GM12891 (cell line): ENCODE data around the gene RCOR3. TPM values are rescaled to one million over a fixed set of nuclear protein-coding genes. Genes with fewer than 3 reads are reported as not detected.
"Not testable (repeated sequence)": the region's sequence is repeated elsewhere in the genome, so short reads cannot be mapped to it uniquely, and the experiment has no call there.

Experiments
- DNase-seq: peaks from one replicate; pipeline ENCODE4 v3.0.0; 2011; ENCODE audit warnings: low spot score; ENCODE audit not compliant: insufficient read length
- FAIRE-seq: peaks from 2 replicates; lab custom pipeline; 2011; peaks lifted over from hg19 to GRCh38; lab: Jason Lieb, UNC
- PAX5 ChIP-seq: IDR thresholded peaks from 2 replicates; pipeline ENCODE4 v1.6.1; 2011; ENCODE audit warnings: low read length, moderate library complexity, mild to moderate bottlenecking; ENCODE audit not compliant: insufficient read depth, severe bottlenecking
- POLR2A ChIP-seq: IDR thresholded peaks from 2 replicates; pipeline ENCODE4 v1.6.1; 2011; ENCODE audit warnings: low read depth, low read length, control low read depth
- POLR2AphosphoS5 ChIP-seq: IDR thresholded peaks from 2 replicates; pipeline ENCODE4 v1.6.1; 2011; ENCODE audit warnings: low read depth, low read length, control low read depth
- POU2F2 ChIP-seq: IDR thresholded peaks from 2 replicates; pipeline ENCODE4 v1.6.1; 2011; ENCODE audit warnings: low read depth, mild to moderate bottlenecking, control low read depth, low read length, moderate library complexity
- SPI1 ChIP-seq: IDR thresholded peaks from 2 replicates; pipeline ENCODE4 v1.6.1; 2011; ENCODE audit warnings: low read depth, low read length, control low read depth
- TAF1 ChIP-seq: IDR thresholded peaks from 2 replicates; pipeline ENCODE4 v1.6.1; 2011; ENCODE audit warnings: low read depth, low read length, control low read depth
- polyA plus RNA-seq: library from polyadenylated mRNA; unstranded; fragments of >200 nt; gene quantifications from one replicate; pipeline ENCODE4 v1.2.1, GENCODE V29; 2012; ENCODE audit warnings: low read depth, missing spikeins, inconsistent platforms; ENCODE audit not compliant: missing spikeins

Gene RCOR3
- 19.8 TPM for polyA plus RNA-seq

DNA sequence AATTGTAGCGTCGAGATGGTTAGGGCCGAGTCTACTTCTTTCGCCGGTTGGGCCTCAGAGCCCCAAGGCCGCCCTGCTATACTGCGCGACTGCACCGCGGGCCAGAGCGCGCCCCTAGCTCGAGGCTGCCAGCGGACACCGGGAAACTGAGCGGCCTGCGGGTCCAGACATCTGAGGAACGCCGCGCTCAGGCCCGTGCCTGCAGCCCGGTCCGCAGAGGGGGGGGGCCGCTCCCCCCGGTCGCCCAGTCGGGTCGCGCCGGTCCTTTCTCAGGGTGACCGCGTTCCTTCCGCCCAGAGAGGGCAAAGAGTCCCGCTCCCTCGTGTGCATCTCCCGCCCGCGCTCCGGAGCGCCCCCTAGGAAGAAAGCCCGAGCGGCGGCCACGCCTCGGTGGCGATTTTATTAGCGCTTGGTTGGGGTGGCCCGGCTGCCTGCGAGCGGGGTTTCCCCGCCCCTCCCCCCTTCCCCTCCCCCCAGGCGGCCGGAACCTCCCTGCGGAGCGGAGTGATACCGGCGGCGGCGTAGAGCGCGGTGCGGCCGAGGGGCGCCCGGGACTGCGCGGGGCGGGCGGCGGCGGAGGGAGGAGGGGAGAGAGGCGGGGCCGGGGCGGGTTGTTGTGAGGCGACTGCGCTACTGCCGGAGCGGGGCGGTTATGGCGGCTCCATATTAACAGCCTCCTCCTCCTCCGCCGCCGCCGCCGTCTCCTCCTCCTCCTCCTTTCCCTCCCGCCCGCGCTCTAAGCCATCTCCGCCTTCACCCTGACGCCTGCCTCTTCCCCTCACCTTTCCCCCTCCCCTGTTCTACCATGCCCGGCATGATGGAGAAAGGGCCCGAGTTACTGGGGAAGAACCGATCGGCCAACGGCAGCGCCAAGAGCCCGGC lies at the start of gene RCOR3:
Gene RCOR3 (plus strand): TSS at position 611 of the 882 bp plus-strand sequence. CDS start 195 bp downstream, at position 806.
- peak; percentile 57 for TF ChIP-seq POLR2AphosphoS5
- TF ChIP-seq POLR2A = no peak; the same call in 1 of the 2 replicates
- TF ChIP-seq SPI1 = no peak
- TF ChIP-seq TAF1 = peak; percentile 49; the same call in 1 of the 2 replicates
- peak; percentile 52; the same call in 1 of the 2 replicates for TF ChIP-seq POU2F2
- peak; percentile 92 for TF ChIP-seq PAX5
- peak; percentile 72 for DNase-seq
- peak; percentile 91 for FAIRE-seq

DNA sequence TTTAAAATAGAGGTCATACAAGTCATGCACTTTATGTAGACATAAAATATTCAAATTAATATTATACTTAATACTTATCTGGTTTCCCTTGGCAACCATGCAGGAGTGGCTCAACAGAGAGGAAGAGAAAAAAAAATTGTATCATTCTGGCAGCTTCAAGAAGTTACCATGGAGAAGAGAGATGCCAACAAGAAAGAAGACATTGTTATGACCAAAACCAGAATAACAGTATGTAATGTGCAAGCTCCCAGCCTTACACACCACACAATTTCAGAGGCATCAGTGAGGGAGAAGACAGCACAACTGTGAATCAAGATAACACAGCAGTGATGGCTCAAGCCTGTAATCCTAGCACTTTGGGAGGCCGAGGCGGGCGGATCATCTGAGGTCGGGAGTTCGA lies 49.1 kb upstream of the RCOR3 start:
- FAIRE-seq (no peak), DNase-seq (no peak)
- TF ChIP-seq TAF1 (no peak), SPI1 (no peak)

GRCh38 chr1:211210965-211211364 lies 48.2 kb upstream of the RCOR3 start:
- DNase-seq = no peak
- no peak for TF ChIP-seq POLR2A
- TF ChIP-seq POU2F2 = no peak
- TF ChIP-seq TAF1 = no peak
- TF ChIP-seq POLR2AphosphoS5 = no peak
- TF ChIP-seq SPI1 = no peak
- no peak for TF ChIP-seq PAX5
- FAIRE-seq = no peak

DNA sequence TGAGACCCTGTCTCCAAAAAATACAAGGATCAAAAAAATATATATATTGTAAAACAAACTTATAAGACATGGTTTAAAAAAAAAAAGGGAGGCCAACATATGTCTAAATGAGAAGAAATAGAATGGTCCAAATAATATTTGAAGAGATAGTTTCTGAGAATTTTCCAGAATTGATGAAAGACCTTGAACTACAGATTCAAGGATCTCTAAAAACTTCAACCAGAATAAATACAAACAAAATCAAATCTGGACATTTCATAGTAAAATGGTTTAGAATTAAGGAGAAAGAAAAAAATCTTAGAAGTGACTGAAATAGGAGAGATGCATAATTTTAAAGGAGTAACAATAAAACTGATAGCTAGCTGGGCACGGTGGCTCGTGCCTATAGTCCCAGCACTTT lies 45.5 kb upstream of the RCOR3 start:
- TF ChIP-seq TAF1 (no peak), SPI1 (no peak), PAX5 (no peak), POLR2A (no peak), POU2F2 (no peak), POLR2AphosphoS5 (no peak)
- FAIRE-seq (no peak), DNase-seq (no peak)

DNA sequence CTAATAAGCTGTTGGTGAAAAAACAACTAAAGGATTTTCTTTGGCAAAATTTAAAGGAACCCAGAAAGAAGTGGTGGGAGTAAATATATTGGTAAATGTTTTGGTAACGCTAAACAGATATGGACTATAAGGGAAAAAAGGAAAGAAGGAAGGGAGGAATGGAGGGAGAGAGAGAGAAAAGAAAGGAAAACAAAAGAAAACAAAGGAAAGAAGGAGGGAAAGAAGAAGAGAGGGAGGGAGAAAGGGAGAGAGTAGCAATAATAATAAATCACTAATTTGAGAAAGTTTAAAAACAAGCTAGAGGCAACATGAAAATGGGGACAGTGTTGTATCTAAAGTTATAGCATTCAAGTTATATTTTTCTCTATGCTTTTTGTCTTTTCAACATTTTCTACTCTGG lies 43.6 kb upstream of the RCOR3 start:
- no peak for FAIRE-seq
- TF ChIP-seq POLR2AphosphoS5 (no peak), POU2F2 (no peak), POLR2A (no peak), TAF1 (no peak), SPI1 (no peak)
- no peak for DNase-seq

GRCh38 chr1:211217392-211217791 lies 41.8 kb upstream of the RCOR3 start:
- DNase-seq = no peak
- FAIRE-seq = no peak
- no peak for TF ChIP-seq SPI1
- no peak for TF ChIP-seq PAX5
- TF ChIP-seq TAF1 = no peak
- no peak for TF ChIP-seq POLR2AphosphoS5
- TF ChIP-seq POLR2A = no peak
- no peak for TF ChIP-seq POU2F2

- FAIRE-seq, DNase-seq: not testable (repeated sequence)
These were observed 36.5 kb upstream of the RCOR3 start for GRCh38 chr1:211222469-211223234.

DNA sequence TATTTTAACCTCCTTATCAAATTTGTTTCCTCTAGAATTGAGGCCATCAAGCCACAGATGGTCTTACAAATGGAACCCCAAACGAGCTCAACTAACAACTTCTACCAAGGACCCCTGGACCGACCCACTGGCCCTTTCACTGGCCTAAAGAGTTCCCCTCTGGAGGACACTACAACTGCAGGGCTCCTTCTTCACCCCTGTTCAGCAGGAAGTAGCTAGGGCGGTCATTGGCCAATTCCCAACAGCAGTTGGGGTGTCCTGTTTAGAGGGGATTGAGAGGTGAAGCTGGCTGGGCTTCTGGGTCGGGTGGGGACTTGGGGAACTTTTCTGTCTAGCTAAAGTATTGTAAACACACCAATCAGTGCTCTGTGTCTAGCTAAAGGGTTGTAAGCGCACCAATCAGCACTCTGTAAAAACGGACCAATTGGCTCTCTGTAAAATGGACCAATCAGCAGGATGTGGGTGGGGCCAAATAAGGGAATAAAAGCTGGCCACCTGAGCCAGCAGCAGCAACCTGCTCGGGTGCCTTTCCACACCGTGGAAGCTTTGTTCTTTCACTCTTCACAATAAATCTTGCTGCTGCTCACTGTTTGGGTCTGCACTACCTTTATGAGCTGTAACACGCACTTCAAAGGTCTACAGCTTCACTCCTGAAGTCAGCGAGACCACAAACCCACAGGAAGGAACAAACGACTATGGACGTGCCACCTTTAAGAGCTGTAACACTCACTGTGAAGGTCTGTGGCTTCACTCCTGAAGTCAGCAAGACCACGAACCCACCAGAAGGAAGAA lies 30.4 kb upstream of the RCOR3 start:
- not testable (repeated sequence) for FAIRE-seq, DNase-seq

GRCh38 chr1:211229365-211229759 lies 29.8 kb upstream of the RCOR3 start:
- TF ChIP-seq PAX5 = no peak
- TF ChIP-seq TAF1 = no peak
- TF ChIP-seq POU2F2 = no peak
- no peak for TF ChIP-seq SPI1
- TF ChIP-seq POLR2AphosphoS5 = no peak
- no peak for TF ChIP-seq POLR2A
- no peak for DNase-seq
- no peak for FAIRE-seq
